ENCODE results near the gene CORO7. TPM values are rescaled to one million over a fixed set of nuclear protein-coding genes. Genes with fewer than 3 reads are reported as not detected.

CORO7 gene
- total RNA-seq = 39.1 TPM

DNA sequence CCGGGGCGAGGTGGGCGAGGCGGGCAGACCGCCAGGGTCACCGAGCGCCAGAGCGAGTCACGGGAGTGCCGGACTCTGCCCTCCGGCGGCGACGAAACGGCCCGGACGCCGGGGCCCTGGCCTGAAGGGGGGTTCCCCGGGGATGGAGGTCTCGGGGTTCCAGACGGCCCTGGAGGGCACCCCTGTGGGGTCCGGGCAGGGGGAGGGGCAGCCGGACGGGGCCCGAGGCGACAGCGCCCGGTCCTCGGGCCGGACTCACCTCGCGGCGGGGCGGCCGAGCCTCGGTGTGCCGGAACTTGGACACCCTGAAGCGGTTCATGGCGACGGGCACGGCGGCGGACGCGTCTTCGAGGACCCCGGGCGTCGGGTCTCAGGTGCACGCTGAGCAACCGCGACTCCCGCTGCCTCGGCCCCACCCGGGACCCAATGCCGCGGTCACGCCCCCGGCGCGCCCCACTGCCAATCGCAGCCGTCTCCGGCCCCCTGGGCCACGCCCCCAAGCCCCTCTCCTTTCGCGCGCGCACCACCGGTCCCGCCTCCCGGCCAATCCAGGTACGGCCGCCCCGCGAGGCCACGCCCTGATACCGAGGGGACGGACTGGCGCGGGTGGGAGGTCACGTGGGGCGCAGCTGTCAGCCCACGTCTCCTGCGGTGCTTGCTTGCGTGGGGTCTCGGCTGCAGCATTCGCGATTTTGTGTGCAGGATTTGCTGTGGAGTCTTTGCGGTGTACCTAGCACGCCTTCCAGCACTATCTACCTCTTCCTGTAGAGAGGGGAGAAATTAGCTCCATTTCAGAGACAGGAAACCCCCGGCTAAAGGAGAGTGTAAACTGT lies at the start of gene CORO7:
Gene CORO7 (minus strand): TSS at position 397 of the 833 bp plus-strand sequence. CDS start 78 bp downstream, at position 319.
- DNase-seq (ENCODE audit: low spot score in 2 of 2) (peak; percentile 95 to 97), FAIRE-seq (no peak)

DNA sequence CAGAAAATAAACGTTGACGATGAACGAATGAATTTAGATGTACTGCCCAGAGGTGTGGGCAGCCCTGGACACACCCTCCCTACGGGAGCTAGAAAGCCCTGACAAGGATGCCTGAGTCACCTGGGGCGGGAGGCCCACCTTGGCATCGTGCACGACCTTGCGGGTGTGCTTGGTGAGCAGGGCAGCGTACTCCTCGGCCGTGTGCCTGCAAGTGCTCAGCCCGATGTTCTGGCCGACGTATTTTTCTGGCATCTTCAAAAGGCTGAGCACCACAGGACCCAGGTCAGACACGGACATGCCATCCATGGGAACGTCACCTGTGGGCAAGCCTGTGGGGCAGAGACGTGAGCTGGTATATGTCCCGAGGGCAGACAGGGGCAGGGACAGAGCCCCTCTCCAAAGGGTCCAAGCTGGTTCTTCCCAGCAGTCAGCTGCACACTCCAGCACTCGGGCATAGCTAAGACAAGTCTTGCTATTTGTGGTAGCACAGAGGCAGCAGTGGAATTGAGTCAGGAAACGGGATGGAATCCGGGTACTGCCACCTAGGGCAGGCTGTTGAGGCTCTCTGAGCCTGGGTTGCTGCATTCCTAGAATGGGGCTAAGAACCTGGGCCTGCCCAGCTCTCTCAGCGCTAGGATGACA lies 47.2 kb upstream of the CORO7 start:
- FAIRE-seq (no peak), DNase-seq (ENCODE audit: low spot score in 2 of 2) (no peak)

- FAIRE-seq = no peak
- DNase-seq (ENCODE audit: low spot score in 2 of 2) = no peak
These were observed 45.1 kb upstream of the CORO7 start for GRCh38 chr16:4461250-4462085.

DNA sequence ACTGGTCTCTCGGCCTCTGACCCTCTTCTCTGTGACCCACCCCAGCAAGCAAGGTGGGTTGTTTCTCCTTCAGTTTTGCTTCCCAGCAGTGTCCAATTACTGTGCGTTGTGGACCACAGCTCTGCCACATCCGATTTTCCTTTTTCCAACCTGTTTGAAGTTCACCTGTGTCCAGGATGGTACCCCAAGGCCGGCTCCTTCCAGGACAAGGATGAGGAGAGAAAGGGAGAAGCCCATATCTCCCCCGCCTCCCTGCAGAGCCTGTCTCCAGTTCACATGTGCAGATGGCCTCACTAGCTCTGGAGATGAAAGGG lies 44.5 kb upstream of the CORO7 start:
- DNase-seq (ENCODE audit: low spot score in 2 of 2) = no peak
- FAIRE-seq = no peak

- no peak for FAIRE-seq
- no peak for DNase-seq (ENCODE audit: low spot score in 2 of 2)
These were observed 39.6 kb upstream of the CORO7 start for GRCh38 chr16:4455951-4456350.

DNA sequence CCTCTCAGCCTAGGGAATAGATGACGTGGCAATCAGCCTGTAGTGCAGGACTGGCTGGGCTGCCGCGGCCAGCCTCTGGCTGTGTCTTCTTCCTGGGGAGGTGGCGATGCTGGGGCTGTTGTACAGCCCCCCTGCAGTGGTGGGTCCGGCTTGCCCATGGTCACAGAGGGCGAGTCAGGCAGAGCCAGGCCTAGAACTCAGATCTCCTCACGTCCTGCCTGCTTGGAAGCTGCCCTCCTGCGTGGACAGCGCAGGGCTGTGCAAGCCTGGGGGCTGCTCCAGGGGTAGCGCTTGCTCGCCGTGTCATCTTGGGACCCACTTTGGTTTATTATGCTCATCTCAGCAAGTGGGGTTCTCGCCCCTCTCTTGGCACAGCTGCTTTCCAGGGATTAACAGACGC lies 38.7 kb upstream of the CORO7 start:
- no peak for FAIRE-seq
- no peak for DNase-seq (ENCODE audit: low spot score in 2 of 2)

- no peak for FAIRE-seq
- no peak for DNase-seq (ENCODE audit: low spot score in 2 of 2)
These were observed 38.2 kb upstream of the CORO7 start for GRCh38 chr16:4454623-4455022.

DNA sequence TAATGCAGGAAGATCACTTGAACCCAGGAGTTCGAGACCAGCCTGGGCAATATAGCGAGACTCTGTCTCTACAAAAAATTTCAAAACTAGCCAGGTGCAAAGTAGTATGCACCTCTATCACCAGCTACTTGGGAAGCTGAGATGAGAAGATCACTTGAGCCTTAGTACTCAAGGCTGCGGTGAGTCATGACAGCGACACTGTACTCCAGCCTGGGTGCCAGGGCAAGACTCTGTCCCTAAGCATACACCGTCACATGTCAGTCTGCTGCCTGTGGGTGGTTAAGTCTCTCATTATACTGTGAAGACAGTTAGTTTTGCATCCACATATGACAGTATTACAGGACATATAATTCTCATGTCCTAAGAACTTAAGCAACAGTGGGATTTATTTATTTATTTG lies 36.3 kb upstream of the CORO7 start:
- DNase-seq (ENCODE audit: low spot score in 2 of 2) (no peak), FAIRE-seq (no peak)

GRCh38 chr16:4450931-4451519 lies 34.6 kb upstream of the CORO7 start:
- FAIRE-seq = no peak
- no peak for DNase-seq (ENCODE audit: low spot score in 2 of 2)

DNA sequence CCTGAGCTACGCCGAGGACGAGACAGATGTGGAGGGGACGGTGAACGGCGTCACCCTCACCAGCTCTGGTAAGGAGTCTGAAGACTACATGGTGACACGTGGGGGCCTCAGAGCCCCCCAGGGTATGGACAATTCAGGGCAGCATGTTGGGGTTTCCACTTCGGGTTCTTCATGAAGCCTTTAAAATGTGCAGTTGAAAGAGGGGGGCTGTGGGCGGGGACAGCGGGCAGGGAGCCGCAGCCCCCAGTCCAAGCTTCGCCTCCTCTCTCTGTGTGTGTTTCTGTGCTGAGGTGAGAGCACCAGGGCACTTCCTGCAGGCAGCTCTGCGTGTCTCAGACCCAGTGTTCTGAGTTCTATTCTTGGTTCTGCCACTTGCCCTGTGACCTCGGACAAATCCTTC lies 34.0 kb upstream of the CORO7 start:
- FAIRE-seq = no peak

DNA sequence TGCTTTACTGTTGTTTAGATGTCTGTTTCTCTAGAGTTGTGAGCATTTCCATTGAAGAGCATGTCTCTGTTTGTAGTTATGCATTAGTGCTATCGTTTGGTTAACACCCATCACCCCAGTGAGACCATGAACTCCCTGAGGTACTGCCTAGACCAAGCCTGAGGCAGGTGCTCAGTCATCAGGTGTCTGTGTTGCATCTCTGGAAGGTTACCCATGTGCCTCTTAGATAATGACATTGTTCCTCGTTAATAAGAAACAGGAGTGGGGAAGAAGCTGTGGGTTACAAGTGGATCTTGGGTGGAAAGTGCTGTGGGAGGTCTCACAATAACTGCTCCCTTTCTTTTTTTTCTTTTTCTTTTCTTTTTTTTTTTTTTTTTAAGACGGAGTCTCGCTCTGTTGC lies 27.6 kb upstream of the CORO7 start:
- DNase-seq (ENCODE audit: low spot score in 2 of 2) (no peak), FAIRE-seq (no peak)

More for the DNA sequence above, 34.0 kb upstream of the CORO7 start:
- no peak for DNase-seq (ENCODE audit: low spot score in 2 of 2)

DNA sequence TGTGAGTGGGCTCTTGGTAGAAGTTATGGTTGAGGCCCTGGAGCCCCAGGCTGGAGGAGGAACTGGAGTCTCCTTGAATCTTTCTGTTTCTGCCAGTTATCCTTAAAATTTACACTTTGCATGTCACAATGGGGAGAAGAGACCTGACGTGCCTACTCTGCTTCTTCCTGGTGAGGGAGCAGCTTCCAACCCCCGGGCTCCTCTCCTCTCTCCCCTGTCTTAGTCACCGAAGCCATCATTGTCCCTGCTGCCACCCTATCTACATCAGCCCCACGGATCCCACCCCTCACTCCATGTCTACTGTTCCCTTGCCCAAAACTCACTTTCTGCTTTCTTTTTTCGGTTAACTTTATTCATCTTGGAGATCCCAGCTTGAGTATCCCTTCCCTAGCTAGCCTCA lies 26.9 kb upstream of the CORO7 start:
- DNase-seq (ENCODE audit: low spot score in 2 of 2) = no peak
- no peak for FAIRE-seq

GRCh38 chr16:4442371-4442770 lies 26.0 kb upstream of the CORO7 start:
- no peak for DNase-seq (ENCODE audit: low spot score in 2 of 2)
- no peak for FAIRE-seq

DNA sequence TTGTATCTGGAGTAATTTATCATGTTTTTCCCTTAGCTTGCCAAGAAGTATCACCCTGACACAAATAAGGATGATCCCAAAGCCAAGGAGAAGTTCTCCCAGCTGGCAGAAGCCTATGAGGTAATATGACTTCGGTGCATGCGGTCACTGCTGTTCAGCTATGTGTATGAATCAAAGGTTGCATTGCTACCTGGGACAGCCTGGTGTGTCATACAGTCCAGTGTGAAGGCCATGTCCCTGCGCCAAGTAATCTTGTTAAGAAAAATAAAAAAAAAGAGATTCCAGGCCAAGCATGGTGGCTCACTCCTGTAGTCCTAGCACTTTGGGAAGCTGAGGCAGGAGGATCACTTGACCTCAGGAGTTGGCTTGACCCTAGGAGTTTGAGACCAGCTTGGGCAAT lies 21.0 kb upstream of the CORO7 start:
- DNase-seq (ENCODE audit: low spot score in 2 of 2) (no peak), FAIRE-seq (no peak)

GRCh38 chr16:4435337-4436067 lies 19.1 kb upstream of the CORO7 start:
- FAIRE-seq (no peak), DNase-seq (ENCODE audit: low spot score in 2 of 2) (no peak)

DNA sequence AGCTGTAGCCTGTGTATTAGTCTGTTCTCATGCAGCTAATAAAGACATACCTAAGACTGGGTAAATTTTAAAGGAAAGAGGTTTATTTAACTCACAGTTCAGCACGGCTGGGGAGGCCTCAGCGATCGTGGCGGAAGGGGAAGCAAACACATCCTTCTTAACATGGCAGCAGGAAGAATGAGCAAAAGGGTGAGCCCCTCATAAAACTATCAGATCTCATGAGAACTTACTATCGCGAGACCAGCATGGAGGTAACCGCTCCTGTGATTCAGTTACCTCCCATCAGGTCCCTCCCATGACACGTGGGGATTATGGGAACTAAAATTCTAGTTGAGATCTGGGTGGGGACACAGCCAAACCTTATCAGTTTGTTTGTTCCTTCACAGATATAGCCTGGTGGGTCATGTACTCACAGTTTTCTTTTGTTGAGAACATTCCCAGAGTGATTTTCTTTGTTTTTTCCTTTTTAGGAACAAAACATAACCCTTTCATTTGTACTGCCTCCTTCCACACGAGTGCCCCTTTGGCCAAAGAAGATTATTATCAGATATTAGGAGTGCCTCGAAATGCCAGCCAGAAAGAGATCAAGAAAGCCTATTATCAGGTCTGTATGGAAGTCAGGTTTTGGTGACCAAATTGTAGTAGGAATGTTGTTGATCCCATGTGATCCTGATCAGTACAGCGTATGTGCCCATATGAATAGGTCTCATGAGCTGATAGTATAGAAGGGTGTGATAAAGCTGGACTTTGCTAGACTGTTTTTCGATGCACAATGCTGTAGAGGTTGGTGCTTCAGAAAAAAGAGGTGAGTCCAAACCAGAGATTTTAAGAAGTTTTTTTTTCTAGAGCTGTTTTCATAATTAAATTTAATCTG lies 17.8 kb upstream of the CORO7 start:
- no peak for DNase-seq (ENCODE audit: low spot score in 2 of 2)
- no peak for FAIRE-seq

GRCh38 chr16:4433228-4433627 lies 16.8 kb upstream of the CORO7 start:
- DNase-seq (ENCODE audit: low spot score in 2 of 2) (no peak), FAIRE-seq (no peak)

DNA sequence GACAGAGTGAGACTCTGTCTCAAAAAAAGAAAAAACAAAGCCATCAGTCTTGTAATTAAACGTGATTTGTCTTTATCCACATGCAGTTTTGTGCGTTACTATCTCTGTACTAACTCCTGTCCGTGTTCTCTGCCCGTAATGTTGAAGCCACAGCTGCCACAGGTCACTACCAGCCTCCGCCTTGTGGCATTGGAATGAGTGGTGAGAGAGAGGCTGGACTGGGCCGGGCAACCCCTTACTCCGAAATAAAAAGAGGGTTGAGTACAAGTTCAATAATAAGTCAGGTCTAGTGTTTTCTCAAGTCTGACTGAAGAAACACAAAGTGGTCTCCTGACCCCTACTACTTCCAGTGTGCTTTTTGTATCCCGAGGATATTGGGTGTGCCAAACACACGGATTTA lies 14.6 kb upstream of the CORO7 start:
- FAIRE-seq = no peak
- no peak for DNase-seq (ENCODE audit: low spot score in 2 of 2)

- DNase-seq (ENCODE audit: low spot score in 2 of 2) (no peak), FAIRE-seq (no peak)
These were observed 12.1 kb upstream of the CORO7 start for GRCh38 chr16:4428500-4428899.

All from frontal cortex (tissue), 4 donors.